Endothelial cell of umbilical vein (primary cell): Measurements from ENCODE around the gene TM6SF1. TPM values are rescaled to one million over a fixed set of nuclear protein-coding genes. Genes with fewer than 3 reads are reported as not detected.

Experiments
- BruUV-seq: library from RNA; stranded (reverse); fragments of 400-500 nt; replicated peaks from 2 replicates; lab custom pipeline; 2021; lab: Mats Ljungman, UMichigan
- CTCF ChIA-PET: fragments of 300-600, 350-600 bp; sonication (Branson Sonifier 250); formaldehyde crosslinking; loops from one replicate; lab custom pipeline; 2021; ENCODE audit warnings: antibody characterized with exemption, inconsistent platforms; lab: Charles Lee
- POLR2A ChIA-PET: fragments of 300-600, 350-600 bp; sonication (Branson Sonifier 250); formaldehyde crosslinking; loops from one replicate; lab custom pipeline; 2021; ENCODE audit warnings: antibody characterized with exemption, inconsistent platforms; lab: Charles Lee
- DNase-seq: peaks from one replicate; pipeline ENCODE4 v3.0.0-alpha.2; 2011; ENCODE audit warnings: low read depth, low spot score
- FAIRE-seq: peaks from 2 replicates; lab custom pipeline; 2011; peaks lifted over from hg19 to GRCh38; lab: Jason Lieb, UNC
- H2AFZ ChIP-seq: 2 replicates; pipeline ENCODE4 v1.6.0; 2012; ENCODE audit warnings: low read depth, low read length, control low read depth, inconsistent platforms
- H3K27ac ChIP-seq: 2 replicates; pipeline ENCODE4 v1.5.1; 2011; ENCODE audit warnings: low read depth, mild to moderate bottlenecking, control low read depth, low read length, moderate library complexity; ENCODE audit not compliant: insufficient read depth
- H3K27me3 ChIP-seq, 2 experiments: 2 replicates each; pipeline versions ENCODE4 v1.6.0 to v1.6.1; 2011; ENCODE audit warnings: low read length in 2 of 2, mixed read lengths in 1 of 2; ENCODE audit not compliant: control insufficient read depth in 2 of 2, insufficient read depth in 2 of 2
- H3K36me3 ChIP-seq, 2 experiments: 2 replicates in 1 of 2; 3 replicates in 1 of 2; pipeline ENCODE4 v1.5.1; 2011; ENCODE audit warnings: low read length in 2 of 2, mild to moderate bottlenecking in 1 of 2, moderate library complexity in 1 of 2; ENCODE audit not compliant: control insufficient read depth in 2 of 2, insufficient read depth in 2 of 2; ENCODE audit errors: extremely low read depth in 1 of 2
- H3K4me1 ChIP-seq: 3 replicates; pipeline ENCODE4 v1.5.1; 2011; ENCODE audit warnings: mild to moderate bottlenecking, low read length; ENCODE audit not compliant: control insufficient read depth, insufficient read depth; ENCODE audit errors: extremely low read depth
- H3K4me2 ChIP-seq: 2 replicates; pipeline ENCODE4 v1.6.1; 2011; ENCODE audit warnings: low read length, control low read depth, mixed read lengths; ENCODE audit not compliant: insufficient read depth
- H3K4me3 ChIP-seq, 3 experiments: fragments of 200-600 bp in 1 of 3; sonication (generic), shearing (Covaris generic) in 1 of 3; replicated peaks in 1 of 3; 2 replicates each; pipeline ENCODE4 v1.5.1; 2011 to 2016; ENCODE audit warnings: control low read depth in 3 of 3, low read length in 3 of 3, mild to moderate bottlenecking in 2 of 3, inconsistent platforms in 1 of 3, low read depth in 1 of 3, moderate library complexity in 1 of 3; ENCODE audit not compliant: insufficient read depth in 1 of 3
- H3K79me2 ChIP-seq: 2 replicates; pipeline ENCODE4 v1.6.0; 2012; ENCODE audit warnings: low read length, inconsistent platforms; ENCODE audit not compliant: control insufficient read depth, insufficient read depth
- H3K9ac ChIP-seq: replicated peaks from 2 replicates; pipeline ENCODE3; 2011; ENCODE audit warnings: low read length, control low read depth; ENCODE audit not compliant: insufficient read depth; ENCODE audit errors: extremely low read depth
- H3K9me1 ChIP-seq: replicated peaks from 3 replicates; pipeline ENCODE4 v1.6.0; 2011; ENCODE audit warnings: mild to moderate bottlenecking, low read length; ENCODE audit not compliant: control insufficient read depth, insufficient read depth; ENCODE audit errors: extremely low read depth
- H3K9me3 ChIP-seq: replicated peaks from 2 replicates; pipeline ENCODE4 v1.5.1; 2012; ENCODE audit warnings: low read length, inconsistent platforms; ENCODE audit not compliant: control insufficient read depth, insufficient read depth
- H4K20me1 ChIP-seq: replicated peaks from 2 replicates; pipeline ENCODE3; 2011; ENCODE audit warnings: mild to moderate bottlenecking, low read length; ENCODE audit not compliant: control insufficient read depth, insufficient read depth; ENCODE audit errors: extremely low read depth
- EZH2 ChIP-seq: IDR thresholded peaks from 2 replicates; pipeline ENCODE4 v1.6.1; 2012; ENCODE audit warnings: borderline replicate concordance, low read depth, mild to moderate bottlenecking, moderate library complexity, low read length, inconsistent platforms; ENCODE audit not compliant: severe bottlenecking
- FOS ChIP-seq: IDR thresholded peaks from 2 replicates; pipeline ENCODE4 v1.6.1; 2011; ENCODE audit warnings: mild to moderate bottlenecking, low read length, moderate library complexity, borderline replicate concordance; ENCODE audit not compliant: insufficient read depth
- GATA2 ChIP-seq: IDR thresholded peaks from 2 replicates; pipeline ENCODE4 v1.7.0; 2011; ENCODE audit warnings: low read depth, mild to moderate bottlenecking, moderate library complexity, mixed read lengths, low read length; ENCODE audit not compliant: insufficient read length, insufficient read depth
- JUN ChIP-seq: IDR thresholded peaks from 2 replicates; pipeline ENCODE4 v1.6.1; 2011; ENCODE audit warnings: borderline replicate concordance, low read depth; ENCODE audit not compliant: insufficient read length, insufficient read depth
- MYC ChIP-seq: IDR thresholded peaks from one replicate; pipeline ENCODE4 v1.6.1; 2011; ENCODE audit warnings: mild to moderate bottlenecking, low read depth, low read length
- POLR2A ChIP-seq: IDR thresholded peaks from 2 replicates; pipeline ENCODE4 v1.6.1; 2012; ENCODE audit warnings: low read depth, mild to moderate bottlenecking, control low read depth, low read length
- POLR2AphosphoS5 ChIP-seq: IDR thresholded peaks from 2 replicates; pipeline ENCODE4 v1.6.1; 2012; ENCODE audit warnings: low read depth, mild to moderate bottlenecking, control low read depth, low read length, moderate library complexity; ENCODE audit not compliant: insufficient read depth
- dilution Hi-C: fragments of 300-500 bp; cut with MboI; formaldehyde crosslinking; loops from one replicate; pipeline ENCODE4 v1.15.0; 2019; ENCODE audit warnings: low sequenced_read_pairs; ENCODE audit not compliant: extremely low pct_ligation_motif_present
- intact Hi-C: fragments of 100-400 bp; cut with micrococcal nuclease; formaldehyde crosslinking; loops from one replicate; pipeline ENCODE4 v1.10.0; 2022
- polyA plus RNA-seq, 4 experiments: library from polyadenylated mRNA; depleted of rRNA in 3 of 4; stranded (reverse) in 3 of 4; unstranded in 1 of 4; fragments of >200 nt; gene quantifications; 2 replicates each; pipeline versions ENCODE4 v1.2.1 to v1.2.3, GENCODE V29; 2011 to 2012; ENCODE audit warnings: missing spikeins in 1 of 4
- total RNA-seq: library from RNA; stranded (reverse); gene quantifications from 2 replicates; pipeline ENCODE4 v1.2.3, GENCODE V29; 2021
- TF ChIP-seq, protein P1 (sequence below), 2 donors: IDR thresholded peaks; 1 replicate in 1 of 2; 2 replicates in 1 of 2; pipeline ENCODE4 v1.5.1; 2011; ENCODE audit warnings: low read length in 2 of 2, mild to moderate bottlenecking in 2 of 2, moderate library complexity in 2 of 2, control low read depth in 1 of 2, inconsistent platforms in 1 of 2, low read depth in 1 of 2; ENCODE audit not compliant: insufficient read depth in 1 of 2; ENCODE audit errors: extremely low read depth in 1 of 2
- TF ChIP-seq, protein P2 (sequence below): IDR thresholded peaks from 2 replicates; pipeline ENCODE4 v1.6.1; 2011; ENCODE audit not compliant: insufficient read depth, insufficient read length

Gene TM6SF1
- total and polyA plus RNA-seq, 2 donors (not counting 3 experiments of a cell fraction or from before 2014, with no cell fraction given): 26.5 to 38.0 TPM

DNA sequence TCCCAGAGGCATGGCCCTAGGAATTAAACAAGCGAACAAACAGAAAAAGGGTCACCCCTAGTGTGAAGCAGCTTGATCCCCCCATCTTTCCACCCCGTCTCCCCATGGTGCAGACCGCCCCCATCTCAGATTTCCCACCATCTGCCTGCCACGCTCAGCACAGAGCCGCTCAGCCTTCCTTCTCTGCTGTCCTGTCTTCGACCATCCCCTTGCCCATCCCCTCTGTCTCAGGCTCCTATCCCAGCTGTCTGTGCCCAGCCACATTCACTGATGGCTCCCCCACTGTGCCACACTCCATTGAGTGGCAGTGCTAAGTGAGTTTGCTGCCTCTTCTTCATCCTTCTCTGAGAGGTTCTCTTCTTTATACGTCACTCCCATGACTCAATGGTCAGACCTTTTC lies 28.7 kb upstream of the TM6SF1 start:
- H3K4me3 ChIP-seq: no peak overlapping the region
- H3K4me1 ChIP-seq: no peaks in the 10 kb centered on the region
- no peak overlapping the region for H3K9ac ChIP-seq
- no peak for FAIRE-seq
- no peak for DNase-seq
- dilution Hi-C loops (no loop called here), intact Hi-C loops (no loop called here)
- no peaks in the 10 kb centered on the region for H4K20me1 ChIP-seq
- CTCF ChIA-PET: interaction anchor here (1.7 kb wide), 1 partner anchor 11 kb away, joined by 4 read pairs; the partner anchor contains the start of gene BTBD1
- no peaks in the 10 kb centered on the region for H3K79me2 ChIP-seq
- no peak overlapping the region for H3K27ac ChIP-seq
- H3K9me3 ChIP-seq: no peaks in the 10 kb centered on the region
- no TSS peak for BruUV-seq
- TF ChIP-seq POLR2AphosphoS5 (no peak), MYC (no peak), EZH2 (no peak), GATA2 (no peak), JUN (no peak), FOS (no peak), POLR2A (no peak)
- TF ChIP-seq, protein P1, sequence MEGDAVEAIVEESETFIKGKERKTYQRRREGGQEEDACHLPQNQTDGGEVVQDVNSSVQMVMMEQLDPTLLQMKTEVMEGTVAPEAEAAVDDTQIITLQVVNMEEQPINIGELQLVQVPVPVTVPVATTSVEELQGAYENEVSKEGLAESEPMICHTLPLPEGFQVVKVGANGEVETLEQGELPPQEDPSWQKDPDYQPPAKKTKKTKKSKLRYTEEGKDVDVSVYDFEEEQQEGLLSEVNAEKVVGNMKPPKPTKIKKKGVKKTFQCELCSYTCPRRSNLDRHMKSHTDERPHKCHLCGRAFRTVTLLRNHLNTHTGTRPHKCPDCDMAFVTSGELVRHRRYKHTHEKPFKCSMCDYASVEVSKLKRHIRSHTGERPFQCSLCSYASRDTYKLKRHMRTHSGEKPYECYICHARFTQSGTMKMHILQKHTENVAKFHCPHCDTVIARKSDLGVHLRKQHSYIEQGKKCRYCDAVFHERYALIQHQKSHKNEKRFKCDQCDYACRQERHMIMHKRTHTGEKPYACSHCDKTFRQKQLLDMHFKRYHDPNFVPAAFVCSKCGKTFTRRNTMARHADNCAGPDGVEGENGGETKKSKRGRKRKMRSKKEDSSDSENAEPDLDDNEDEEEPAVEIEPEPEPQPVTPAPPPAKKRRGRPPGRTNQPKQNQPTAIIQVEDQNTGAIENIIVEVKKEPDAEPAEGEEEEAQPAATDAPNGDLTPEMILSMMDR (IDR thresholded peaks at IDR 0.05; ENCODE audit: extremely low read depth in 1 of 2, insufficient read depth in 1 of 2, low read depth in 1 of 2, low read length in 2 of 2): no peak
- TF ChIP-seq, protein P2, sequence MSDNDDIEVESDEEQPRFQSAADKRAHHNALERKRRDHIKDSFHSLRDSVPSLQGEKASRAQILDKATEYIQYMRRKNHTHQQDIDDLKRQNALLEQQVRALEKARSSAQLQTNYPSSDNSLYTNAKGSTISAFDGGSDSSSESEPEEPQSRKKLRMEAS: no peak
- POLR2A ChIA-PET: no interaction called here
- H3K4me2 ChIP-seq: no peak overlapping the region
- peaks cover 12 to 16% of the 10 kb centered on the region in 2 experiments for H3K27me3 ChIP-seq
- no peaks in the 10 kb centered on the region for H3K36me3 ChIP-seq
- H3K9me1 ChIP-seq: no peaks in the 10 kb centered on the region
- H2AFZ ChIP-seq: no peak overlapping the region
